ENCODE measurements around the gene HEXIM2.

The HEXIM2 gene

DNA sequence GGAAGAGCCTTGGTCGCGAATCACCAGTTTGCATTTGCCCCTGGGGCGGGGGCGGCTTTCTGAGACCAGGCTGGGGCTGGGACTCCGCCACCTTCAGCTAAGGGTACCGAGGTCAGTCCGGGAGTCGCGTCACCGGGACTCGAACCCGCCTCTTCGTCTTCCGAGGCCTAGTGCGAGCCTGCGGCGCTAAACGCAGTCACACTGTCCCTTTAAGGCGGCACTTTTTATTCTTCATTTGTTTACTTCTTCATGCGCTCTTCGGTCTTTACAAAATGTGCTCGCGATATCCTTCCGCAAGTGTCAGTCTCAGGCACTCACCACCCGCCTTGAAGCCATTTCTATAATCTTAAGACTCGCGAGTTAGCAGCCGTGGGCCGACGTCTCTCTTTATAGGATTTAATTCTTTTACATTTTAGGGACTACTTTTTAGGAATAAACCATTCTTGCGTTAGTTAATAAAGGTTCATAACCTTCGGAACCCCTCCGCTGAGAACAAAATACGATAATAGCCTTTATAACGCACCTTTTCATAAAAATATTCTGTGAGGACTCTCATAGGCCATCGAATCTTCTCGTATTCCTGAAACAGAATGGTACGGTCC, 14.0 kb upstream of the HEXIM2 start:
- peak overlapping the region; percentile 100 for H3K27ac Mint-ChIP-seq
- peaks cover 3% of the 10 kb centered on the region for H3K36me3 Mint-ChIP-seq (ENCODE audit: low read depth)
- H3K4me3 Mint-ChIP-seq = peak overlapping the region; percentile 92 to 100 (median 96)
- H3K27me3 Mint-ChIP-seq (ENCODE audit: low read depth) = no peaks in the 10 kb centered on the region
- peaks cover 36% of the 10 kb centered on the region for H3K4me1 Mint-ChIP-seq
- TF ChIP-seq, protein P1, sequence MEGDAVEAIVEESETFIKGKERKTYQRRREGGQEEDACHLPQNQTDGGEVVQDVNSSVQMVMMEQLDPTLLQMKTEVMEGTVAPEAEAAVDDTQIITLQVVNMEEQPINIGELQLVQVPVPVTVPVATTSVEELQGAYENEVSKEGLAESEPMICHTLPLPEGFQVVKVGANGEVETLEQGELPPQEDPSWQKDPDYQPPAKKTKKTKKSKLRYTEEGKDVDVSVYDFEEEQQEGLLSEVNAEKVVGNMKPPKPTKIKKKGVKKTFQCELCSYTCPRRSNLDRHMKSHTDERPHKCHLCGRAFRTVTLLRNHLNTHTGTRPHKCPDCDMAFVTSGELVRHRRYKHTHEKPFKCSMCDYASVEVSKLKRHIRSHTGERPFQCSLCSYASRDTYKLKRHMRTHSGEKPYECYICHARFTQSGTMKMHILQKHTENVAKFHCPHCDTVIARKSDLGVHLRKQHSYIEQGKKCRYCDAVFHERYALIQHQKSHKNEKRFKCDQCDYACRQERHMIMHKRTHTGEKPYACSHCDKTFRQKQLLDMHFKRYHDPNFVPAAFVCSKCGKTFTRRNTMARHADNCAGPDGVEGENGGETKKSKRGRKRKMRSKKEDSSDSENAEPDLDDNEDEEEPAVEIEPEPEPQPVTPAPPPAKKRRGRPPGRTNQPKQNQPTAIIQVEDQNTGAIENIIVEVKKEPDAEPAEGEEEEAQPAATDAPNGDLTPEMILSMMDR (IDR thresholded peaks at IDR 0.05; ENCODE audit: unreplicated experiment in 3 of 3) = no peak
- no peaks in the 10 kb centered on the region for H3K9me3 Mint-ChIP-seq

DNA sequence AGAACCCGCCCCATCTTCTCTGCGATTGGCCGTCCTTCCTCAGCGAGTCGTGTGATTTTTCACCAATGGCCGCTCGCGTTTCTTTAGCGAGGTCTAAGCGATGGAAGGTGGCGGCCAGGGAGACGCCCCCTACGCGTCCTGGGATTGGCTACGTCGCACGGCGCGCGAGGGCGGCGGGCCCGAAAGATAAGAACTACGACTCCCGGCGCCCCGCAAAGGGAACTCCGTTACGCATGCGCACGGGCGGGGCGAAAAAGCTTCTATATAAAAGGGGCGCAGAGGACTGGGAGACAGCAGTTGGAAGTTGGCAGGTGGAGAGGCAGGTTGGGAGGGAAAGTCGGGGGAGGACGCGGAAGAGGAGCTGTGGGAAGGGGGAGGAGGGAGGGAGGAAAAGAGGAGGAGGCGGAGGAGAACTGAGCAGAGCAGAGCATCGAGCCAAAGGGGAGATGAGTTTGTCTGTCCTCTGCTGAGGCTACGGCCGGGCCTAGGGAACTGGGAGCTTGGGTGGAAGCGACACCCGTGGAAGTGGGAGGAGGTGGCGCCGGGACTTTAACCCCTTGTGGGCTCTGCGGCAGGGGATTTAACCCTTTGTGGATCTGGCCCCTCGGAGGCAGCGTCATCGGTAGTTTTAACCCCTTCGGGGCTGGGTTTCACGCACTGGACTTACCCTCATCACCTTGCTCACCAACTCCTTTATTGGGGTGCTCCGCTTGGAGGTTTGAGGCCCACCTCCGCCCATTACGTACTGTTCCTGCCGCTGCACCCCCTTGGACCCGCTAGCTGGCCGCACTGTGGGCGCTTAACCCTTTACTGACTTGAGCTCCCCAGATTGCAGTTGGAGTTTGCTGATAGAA, 13.3 kb upstream of the HEXIM2 start, which contains the start of gene HEXIM1:
Gene HEXIM1, plus strand, starts transcription at position 293 of the 854 bp plus-strand sequence. CDS start 716 bp downstream, outside the sequence.
- H3K9me3 Mint-ChIP-seq = no peaks in the 10 kb centered on the region
- H3K4me1 Mint-ChIP-seq = peaks cover 36% of the 10 kb centered on the region
- peak within 1 kb of the TSS; percentile 100 for H3K27ac Mint-ChIP-seq
- no peaks in the 10 kb centered on the region for H3K27me3 Mint-ChIP-seq (ENCODE audit: low read depth)
- H3K4me3 Mint-ChIP-seq = peak within 1 kb of the TSS; percentile 92 to 100 (median 96)
- TF ChIP-seq, protein P1 (IDR thresholded peaks at IDR 0.05; ENCODE audit: unreplicated experiment in 3 of 3) = no peak
- H3K36me3 Mint-ChIP-seq (ENCODE audit: low read depth) = peaks cover 3% of the 10 kb centered on the region

DNA sequence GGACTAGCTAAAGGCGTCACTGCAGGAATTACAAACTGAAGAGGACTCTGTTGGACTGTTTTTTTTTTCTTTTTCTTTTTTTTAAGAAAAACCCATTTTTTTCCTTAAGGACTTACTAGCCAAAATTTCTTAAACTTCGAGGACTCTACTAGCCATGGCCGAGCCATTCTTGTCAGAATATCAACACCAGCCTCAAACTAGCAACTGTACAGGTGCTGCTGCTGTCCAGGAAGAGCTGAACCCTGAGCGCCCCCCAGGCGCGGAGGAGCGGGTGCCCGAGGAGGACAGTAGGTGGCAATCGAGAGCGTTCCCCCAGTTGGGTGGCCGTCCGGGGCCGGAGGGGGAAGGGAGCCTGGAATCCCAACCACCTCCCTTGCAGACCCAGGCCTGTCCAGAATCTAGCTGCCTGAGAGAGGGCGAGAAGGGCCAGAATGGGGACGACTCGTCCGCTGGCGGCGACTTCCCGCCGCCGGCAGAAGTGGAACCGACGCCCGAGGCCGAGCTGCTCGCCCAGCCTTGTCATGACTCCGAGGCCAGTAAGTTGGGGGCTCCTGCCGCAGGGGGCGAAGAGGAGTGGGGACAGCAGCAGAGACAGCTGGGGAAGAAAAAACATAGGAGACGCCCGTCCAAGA, 12.5 kb upstream of the HEXIM2 start:
- Mint-ChIP-seq H3K27ac (peak overlapping the region; percentile 100), H3K27me3 (ENCODE audit: low read depth) (no peaks in the 10 kb centered on the region), H3K4me3 (peak overlapping the region; percentile 92 to 100 (median 96)), H3K36me3 (ENCODE audit: low read depth) (peaks cover 3% of the 10 kb centered on the region), H3K4me1 (peaks cover 36% of the 10 kb centered on the region), H3K9me3 (no peaks in the 10 kb centered on the region)
- TF ChIP-seq, protein P1 (IDR thresholded peaks at IDR 0.05; ENCODE audit: unreplicated experiment in 3 of 3) = peak; percentile 78 to 87 (median 83)

DNA sequence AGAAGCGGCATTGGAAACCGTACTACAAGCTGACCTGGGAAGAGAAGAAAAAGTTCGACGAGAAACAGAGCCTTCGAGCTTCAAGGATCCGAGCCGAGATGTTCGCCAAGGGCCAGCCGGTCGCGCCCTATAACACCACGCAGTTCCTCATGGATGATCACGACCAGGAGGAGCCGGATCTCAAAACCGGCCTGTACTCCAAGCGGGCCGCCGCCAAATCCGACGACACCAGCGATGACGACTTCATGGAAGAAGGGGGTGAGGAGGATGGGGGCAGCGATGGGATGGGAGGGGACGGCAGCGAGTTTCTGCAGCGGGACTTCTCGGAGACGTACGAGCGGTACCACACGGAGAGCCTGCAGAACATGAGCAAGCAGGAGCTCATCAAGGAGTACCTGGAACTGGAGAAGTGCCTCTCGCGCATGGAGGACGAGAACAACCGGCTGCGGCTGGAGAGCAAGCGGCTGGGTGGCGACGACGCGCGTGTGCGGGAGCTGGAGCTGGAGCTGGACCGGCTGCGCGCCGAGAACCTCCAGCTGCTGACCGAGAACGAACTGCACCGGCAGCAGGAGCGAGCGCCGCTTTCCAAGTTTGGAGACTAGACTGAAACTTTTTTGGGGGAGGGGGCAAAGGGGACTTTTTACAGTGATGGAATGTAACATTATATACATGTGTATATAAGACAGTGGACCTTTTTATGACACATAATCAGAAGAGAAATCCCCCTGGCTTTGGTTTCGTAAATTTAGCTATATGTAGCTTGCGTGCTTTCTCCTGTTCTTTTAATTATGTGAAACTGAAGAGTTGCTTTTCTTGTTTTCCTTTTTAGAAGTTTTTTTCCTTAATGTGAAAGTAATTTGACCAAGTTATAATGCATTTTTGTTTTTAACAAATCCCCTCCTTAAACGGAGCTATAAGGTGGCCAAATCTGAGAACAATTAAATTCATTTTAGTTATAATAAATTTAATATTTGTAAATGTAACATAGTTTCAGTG, 11.7 kb upstream of the HEXIM2 start:
- Mint-ChIP-seq H3K36me3 (ENCODE audit: low read depth) (peaks cover 3% of the 10 kb centered on the region), H3K4me1 (peaks cover 36% of the 10 kb centered on the region), H3K9me3 (no peaks in the 10 kb centered on the region), H3K27ac (peak overlapping the region; percentile 100), H3K4me3 (peak overlapping the region; percentile 92 to 100 (median 96)), H3K27me3 (ENCODE audit: low read depth) (no peaks in the 10 kb centered on the region)
- TF ChIP-seq, protein P1 (IDR thresholded peaks at IDR 0.05; ENCODE audit: unreplicated experiment in 3 of 3) = no peak

Measured in nephron (organoid).